K562 (cell line): ENCODE measurements around the gene PTPN18. TPM values are rescaled to one million over a fixed set of nuclear protein-coding genes. Genes with fewer than 3 reads are reported as not detected.

Experiments used
- ATAC-seq: fragments of 200-7000 bp; cut with Tn5 transposase; 3 replicates; pipeline ENCODE4 v1.9.1; 2020; ENCODE audit warnings: moderate library complexity
- BruUV-seq: library from RNA; stranded (reverse); fragments of 400-500 nt; replicated peaks from 2 replicates; lab custom pipeline; 2021; lab: Mats Ljungman, UMichigan
- CTCF ChIA-PET: fragments of 300-600 bp; formaldehyde crosslinking; extraction: SDS; loops from one replicate; lab custom pipeline; 2021; ENCODE audit warnings: low intra/inter-chr PET ratio; lab: Yijun Ruan, JAX
- POLR2A ChIA-PET: fragments of 300-600, 350-650 bp; sonication (Branson Sonifier 250); formaldehyde crosslinking; extraction: SDS; loops from one replicate; lab custom pipeline; 2021; ENCODE audit warnings: antibody characterized with exemption, inconsistent platforms; lab: Yijun Ruan, JAX
- DNase-seq, 4 experiments: peaks; one replicate each; pipeline versions ENCODE4 v3.0.0 to v3.0.0-alpha.2; 2011 to 2018; ENCODE audit warnings: low spot score in 3 of 4, mixed read lengths in 3 of 4; ENCODE audit errors: extremely low read depth in 1 of 4
- FAIRE-seq: peaks from 2 replicates; lab custom pipeline; 2011; peaks lifted over from hg19 to GRCh38; lab: Jason Lieb, UNC
- H2AFZ ChIP-seq: 2 replicates; pipeline ENCODE4 v1.6.0; 2011; ENCODE audit warnings: low read depth, low read length, control low read depth, inconsistent platforms
- H3K27ac ChIP-seq: fragments of 200-600 bp; 3 replicates; pipeline ENCODE4 v1.8.0; 2011; ENCODE audit warnings: low read depth, mild to moderate bottlenecking, control low read depth, inconsistent platforms, low read length, moderate library complexity, mixed read lengths; ENCODE audit errors: extremely low read depth
- H3K27me3 ChIP-seq, 2 experiments: fragments of 300-600 bp in 1 of 2; 2 replicates in 1 of 2; 3 replicates in 1 of 2; pipeline versions ENCODE4 v1.6.0 to v1.8.0; 2011; ENCODE audit warnings: inconsistent platforms in 2 of 2, low read length in 2 of 2, mild to moderate bottlenecking in 1 of 2, mixed read lengths in 1 of 2, moderate library complexity in 1 of 2; ENCODE audit not compliant: control insufficient read depth in 2 of 2, insufficient read depth in 2 of 2
- H3K36me3 ChIP-seq: fragments of 300-600 bp; 3 replicates; pipeline ENCODE4 v1.8.0; 2011; ENCODE audit warnings: mild to moderate bottlenecking, low read length, inconsistent platforms; ENCODE audit not compliant: control insufficient read depth, insufficient read depth
- H3K4me1 ChIP-seq, 2 experiments: fragments of 200-600 bp in 1 of 2; replicated peaks in 1 of 2; 2 replicates in 1 of 2; 3 replicates in 1 of 2; pipeline versions ENCODE4 v1.5.1 to v1.8.0; 2011; ENCODE audit warnings: inconsistent platforms in 2 of 2, low read length in 2 of 2, mild to moderate bottlenecking in 1 of 2, mixed read lengths in 1 of 2, moderate library complexity in 1 of 2; ENCODE audit not compliant: control insufficient read depth in 2 of 2, insufficient read depth in 2 of 2
- H3K4me2 ChIP-seq: 2 replicates; pipeline ENCODE4 v1.6.1; 2011; ENCODE audit warnings: low read length, control low read depth, inconsistent platforms, mixed read lengths; ENCODE audit not compliant: insufficient read depth
- H3K4me3 ChIP-seq: fragments of 200-600 bp; sonication (generic), shearing (Covaris generic); 2 replicates; pipeline ENCODE4 v1.5.1; 2016; ENCODE audit warnings: control low read depth, inconsistent platforms
- H3K79me2 ChIP-seq: fragments of 200-600 bp; 3 replicates; pipeline ENCODE4 v1.8.0; 2011; ENCODE audit warnings: low read length, inconsistent platforms; ENCODE audit not compliant: control insufficient read depth, insufficient read depth
- H3K9ac ChIP-seq, 2 experiments: 2 replicates each; pipeline versions ENCODE4 v1.6.0 to v1.6.1; 2011; ENCODE audit warnings: low read depth in 2 of 2, low read length in 2 of 2, control low read depth in 1 of 2, inconsistent platforms in 1 of 2, mild to moderate bottlenecking in 1 of 2, mixed read lengths in 1 of 2; ENCODE audit not compliant: insufficient read depth in 1 of 2
- H3K9me1 ChIP-seq: one replicate; pipeline ENCODE4 v1.6.0; 2011; ENCODE audit warnings: inconsistent platforms, mild to moderate bottlenecking, low read length, moderate library complexity; ENCODE audit not compliant: control insufficient read depth, insufficient read depth
- H3K9me3 ChIP-seq: replicated peaks from 2 replicates; pipeline ENCODE4 v1.5.1; 2011; ENCODE audit warnings: low read depth, low read length, inconsistent platforms; ENCODE audit not compliant: control insufficient read depth, insufficient read depth
- H4K20me1 ChIP-seq: replicated peaks from 2 replicates; pipeline ENCODE4 v1.6.1; 2011; ENCODE audit warnings: low read length, inconsistent platforms, mixed read lengths; ENCODE audit not compliant: control insufficient read depth, insufficient read depth
- ASH1L ChIP-seq: fragments of 450-650 bp; IDR thresholded peaks from 2 replicates; pipeline ENCODE4 v1.6.1; 2018; ENCODE audit warnings: borderline replicate concordance, mild to moderate bottlenecking, low read depth; ENCODE audit not compliant: partially characterized antibody
- CXXC5 ChIP-seq: fragments of 250-450 bp; sonication (Bioruptor Pico); IDR thresholded peaks from 2 replicates; pipeline ENCODE4 v1.8.0; 2022; ENCODE audit warnings: inconsistent platforms, mild to moderate bottlenecking, moderate library complexity
- KDM4B ChIP-seq, 2 experiments: fragments of 450-650 bp in 1 of 2; sonication (generic) in 1 of 2; IDR thresholded peaks; 2 replicates each; pipeline ENCODE4 v1.6.1; 2016 to 2017; ENCODE audit warnings: borderline replicate concordance in 2 of 2, antibody characterized with exemption in 1 of 2, low read depth in 1 of 2, mild to moderate bottlenecking in 1 of 2
- MED1 ChIP-seq: sonication (generic); formaldehyde crosslinking; IDR thresholded peaks from 2 replicates; pipeline ENCODE4 v1.8.1; 2023; ENCODE audit warnings: missing genetic modification reagents, borderline replicate concordance
- MEIS2 ChIP-seq: fragments of 450-650 bp; IDR thresholded peaks from 2 replicates; pipeline ENCODE4 v1.6.1; 2014; ENCODE audit warnings: mild to moderate bottlenecking; ENCODE audit not compliant: partially characterized antibody
- NKRF ChIP-seq: fragments of 450-650 bp; IDR thresholded peaks from 2 replicates; pipeline ENCODE4 v1.6.1; 2016; ENCODE audit warnings: borderline replicate concordance
- NR3C1 ChIP-seq: sonication (generic); formaldehyde crosslinking; IDR thresholded peaks from 2 replicates; pipeline ENCODE4 v1.8.1; 2022; ENCODE audit warnings: missing genetic modification reagents
- PHF8 ChIP-seq: fragments of 200-600 bp; sonication (generic); IDR thresholded peaks from 2 replicates; pipeline ENCODE4 v1.6.1; 2012; ENCODE audit warnings: mixed run types, mild to moderate bottlenecking, inconsistent platforms, low read length, moderate library complexity, borderline replicate concordance
- PML ChIP-seq: IDR thresholded peaks from 2 replicates; pipeline ENCODE4 v1.6.1; 2012; ENCODE audit warnings: low read length, inconsistent platforms
- POLR2A ChIP-seq: fragments of 450-650 bp; conservative IDR thresholded peaks from 2 replicates; pipeline ENCODE4 v1.6.1; 2016
- PTBP1 ChIP-seq: fragments of 200-400 bp; formaldehyde crosslinking; IDR thresholded peaks from 2 replicates; pipeline ENCODE4 v1.6.1; 2017; ENCODE audit warnings: low read depth, low read length
- RNF2 ChIP-seq: sonication (generic); IDR thresholded peaks from 2 replicates; pipeline ENCODE4 v1.6.1; 2016
- SMARCB1 ChIP-seq: IDR thresholded peaks from 2 replicates; pipeline ENCODE4 v1.6.1; 2011; ENCODE audit warnings: improper control_type of control experiment, low read depth; ENCODE audit not compliant: insufficient read length
- SPI1 ChIP-seq: IDR thresholded peaks from 2 replicates; pipeline ENCODE4 v1.6.1; 2011; ENCODE audit warnings: low read depth, low read length, control low read depth, borderline replicate concordance
- VEZF1 ChIP-seq: fragments of 200-800 bp; sonication (Bioruptor generic); IDR thresholded peaks from 2 replicates; pipeline ENCODE4 v1.6.1; 2017; ENCODE audit warnings: missing genetic modification characterization, missing compliant biosample characterization
- XRCC5 ChIP-seq: fragments of 200-400 bp; formaldehyde crosslinking; IDR thresholded peaks from 2 replicates; pipeline ENCODE4 v1.6.1; 2017; ENCODE audit warnings: low read depth, mild to moderate bottlenecking, low read length
- YBX1 ChIP-seq: fragments of 450-650 bp; IDR thresholded peaks from 2 replicates; pipeline ENCODE4 v1.7.1; 2016; ENCODE audit warnings: mild to moderate bottlenecking
- WGBS: fragments of 100-300 bp; shearing (Covaris generic); methylation state at CpG from one replicate; pipeline ENCODE4 v1.1.6; 2016; ENCODE audit warnings: low coverage, mixed read lengths; ENCODE audit not compliant: insufficient coverage; ENCODE audit errors: missing lambda C conversion rate; 5-methylcytosine and 5-hydroxymethylcytosine counted together
- in situ Hi-C: fragments of 300-500 bp; cut with MboI; formaldehyde crosslinking; loops from 4 replicates; pipeline ENCODE4 v1.15.0; 2018; ENCODE audit warnings: inconsistent platforms, mixed read lengths
- intact Hi-C: fragments of 100-400 bp; cut with micrococcal nuclease; formaldehyde crosslinking; loops from 2 replicates; pipeline ENCODE4 v1.14.2; 2022
- polyA plus RNA-seq, 8 experiments: library from polyadenylated mRNA; depleted of rRNA in 4 of 8; stranded (reverse) in 5 of 8; unstranded in 3 of 8; fragments of >200 nt; fragmentation: Nextera tagmentation in 2 of 8; fragmentation: Illumina TruSeq in 1 of 8; extraction: Ambion mirVana in 2 of 8; extraction: Trizol in 1 of 8; gene quantifications; 2 replicates each; pipeline versions ENCODE4 v1.2.1 to v1.2.3, GENCODE V29; 2011 to 2014; ENCODE audit warnings: inconsistent platforms in 1 of 8, missing spikeins in 1 of 8
- total RNA-seq, 7 experiments: library from RNA; depleted of rRNA in 6 of 7; stranded (reverse); fragments of >200 nt in 6 of 7; fragmentation: Illumina TruSeq in 2 of 7; extraction: Trizol in 2 of 7; gene quantifications; 2 replicates each; pipeline versions ENCODE4 v1.2.1 to v1.2.3, GENCODE V29; 2011 to 2021; ENCODE audit warnings: low replicate concordance in 1 of 7

Gene PTPN18
- total and polyA plus RNA-seq, 9 of the 15 experiments (the other 6 are each of a cell fraction or from before 2014, with no cell fraction given) = 11.6 to 90.7 (median 49.6) TPM

GRCh38 chr2:130391058-130391871 lies 35.4 kb downstream of the PTPN18 start:
- peak overlapping the region; percentile 8 to 88; a peak in 3 of 4 replicates for H3K9ac ChIP-seq
- CTCF ChIA-PET = no interaction called here
- 57% methylated on average over 46 of the region's 59 CpGs for WGBS
- peak; percentile 51 for FAIRE-seq
- ATAC-seq = peak; percentile 95
- H3K79me2 ChIP-seq = no peaks in the 10 kb centered on the region
- peak overlapping the region; percentile 55 for H3K27ac ChIP-seq
- peak overlapping the region; percentile 67 for H2AFZ ChIP-seq
- intact Hi-C loops (no loop called here), in situ Hi-C loops (loop anchor here (25.0 kb wide), 1 partner anchor 196 kb away; the partner anchor contains the start of gene CFC1)
- H3K9me1 ChIP-seq = no peaks in the 10 kb centered on the region
- no peaks in the 10 kb centered on the region for H3K9me3 ChIP-seq
- H3K36me3 ChIP-seq = no peaks in the 10 kb centered on the region
- peaks cover 12 to 18% of the 10 kb centered on the region in 2 experiments; a peak in 4 of 5 replicates for H3K4me1 ChIP-seq
- no peaks in the 10 kb centered on the region for H3K27me3 ChIP-seq
- peak; percentile 64 to 77 (median 70) for DNase-seq
- peak overlapping the region; percentile 39 for H3K4me3 ChIP-seq
- H3K4me2 ChIP-seq = peak overlapping the region; percentile 63
- H4K20me1 ChIP-seq = no peaks in the 10 kb centered on the region
- BruUV-seq = no TSS peak
- POLR2A ChIA-PET = interaction anchor here (1.0 to 2.2 kb wide), 2 partner anchors 13 to 49 kb away, joined by 3 to 6 read pairs; partner anchors contain the start of gene IMP4
- TF ChIP-seq NKRF (no peak), PHF8 (peak; percentile 35; the same call in 1 of the 2 replicates), SMARCB1 (no peak), XRCC5 (no peak), YBX1 (no peak), PML (no peak), VEZF1 (CRISPR knock-in tag) (peak; percentile 68), KDM4B (IDR thresholded peaks at IDR 0.05; ENCODE audit: borderline replicate concordance in 2 of 2, low read depth in 1 of 2) (no peak), MEIS2 (peak; percentile 61), CXXC5 (0 out of 2 replicates have a peak, but pooled peaks have one; percentile 36), SPI1 (no peak), PTBP1 (no peak), NR3C1 (CRISPR knock-in tag) (no peak), ASH1L (no peak), MED1 (CRISPR knock-in tag) (no peak), RNF2 (no peak), POLR2A (peak; percentile 60; the same call in 1 of the 2 replicates)
